Measurements from ENCODE around the gene DNLZ. TPM values are rescaled to one million over a fixed set of nuclear protein-coding genes. Genes with fewer than 3 reads are reported as not detected.

DNLZ gene
- total and polyA plus RNA-seq, 2 of the 4 experiments (the other 2 are of a cell fraction) = 2.0 to 11.4 TPM

DNA sequence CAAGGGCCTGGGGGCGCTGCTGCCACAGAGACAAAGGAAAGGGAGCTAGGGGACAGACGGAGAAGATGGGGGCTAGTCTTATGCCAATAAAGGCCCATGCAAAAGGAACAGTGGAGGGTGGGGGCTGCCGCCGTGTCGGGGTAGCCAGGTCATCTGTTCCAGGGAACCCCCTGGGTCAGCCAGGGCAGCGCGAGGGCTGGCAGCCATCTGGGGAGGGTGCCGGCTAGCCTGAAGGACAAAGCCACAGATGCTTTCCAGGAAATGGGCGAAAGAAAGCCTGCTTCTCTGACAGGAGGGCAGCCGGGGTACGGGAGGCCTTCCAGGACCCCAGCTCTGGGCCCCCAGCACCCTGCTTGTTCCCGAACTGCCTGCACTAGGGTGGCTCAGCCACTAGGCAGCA lies 11.6 kb upstream of the DNLZ start:
- Histone ChIP-seq H3K36me3 (ENCODE audit: control insufficient read depth, insufficient read depth, low read length) (peaks cover 16% of the 10 kb centered on the region), H3K27ac (ENCODE audit: insufficient read depth, low read length) (no peak overlapping the region), H3K18ac (ENCODE audit: low read depth, low read length) (no peak overlapping the region), H2BK120ac (ENCODE audit: low read depth, low read length) (no peak overlapping the region), H3K79me1 (ENCODE audit: low read depth in 1 of 2, low read length in 2 of 2) (no peaks in the 10 kb centered on the region; a peak in 1 of 4 replicates), H3K4me1 (ENCODE audit: control insufficient read depth, insufficient read depth, low read length) (peaks cover 15% of the 10 kb centered on the region), H3K9me1 (ENCODE audit: insufficient read depth, low read length) (peaks cover 9% of the 10 kb centered on the region), H2BK15ac (ENCODE audit: low read depth, low read length) (no peak overlapping the region), H3K27me3 (ENCODE audit: control insufficient read depth, insufficient read depth, low read length) (no peaks in the 10 kb centered on the region), H4K20me1 (ENCODE audit: insufficient read depth, low read length) (no peaks in the 10 kb centered on the region), H2BK5ac (ENCODE audit: low read depth, low read length, poor library complexity, severe bottlenecking) (no peak overlapping the region), H2BK20ac (ENCODE audit: low read depth, low read length) (no peak overlapping the region), H3K4me2 (ENCODE audit: low read depth, low read length) (no peak overlapping the region), H4K91ac (ENCODE audit: insufficient read depth, low read depth, low read length) (no peak overlapping the region), H3K4me3 (ENCODE audit: insufficient read depth, low read depth, low read length) (no peak overlapping the region), H3K56ac (ENCODE audit: extremely low read depth, insufficient read depth, low read length) (no peak overlapping the region), H3K4ac (ENCODE audit: low read depth, low read length) (no peak overlapping the region), H3K14ac (replicated peaks; ENCODE audit: low read depth, low read length) (no peak overlapping the region), H4K8ac (ENCODE audit: low read depth in 2 of 2, low read length in 2 of 2) (no peak overlapping the region), H2AK9ac (replicated peaks; ENCODE audit: low read depth, low read length, poor library complexity) (no peak overlapping the region), H2AFZ (replicated peaks; ENCODE audit: low read length, poor library complexity) (no peak overlapping the region), H4K5ac (ENCODE audit: low read depth, low read length) (no peak overlapping the region), H3K23ac (ENCODE audit: low read depth, low read length) (no peak overlapping the region), H3K9me3 (ENCODE audit: control insufficient read depth, insufficient read depth, low read length) (no peaks in the 10 kb centered on the region), H2AK5ac (ENCODE audit: low read depth, low read length) (no peak overlapping the region), H3K9ac (ENCODE audit: low read depth, low read length) (no peak overlapping the region)
- TF ChIP-seq RFX5 (IDR thresholded peaks at IDR 0.05; ENCODE audit: low read depth, low read length) = no peak
- TF ChIP-seq MAFK (IDR thresholded peaks at IDR 0.05; ENCODE audit: low read depth, low read length) = no peak
- TF ChIP-seq CEBPB (IDR thresholded peaks at IDR 0.05; ENCODE audit: low read depth, low read length) = no peak
- no peak for TF ChIP-seq CHD1 (IDR thresholded peaks at IDR 0.05; ENCODE audit: low read depth, low read length)
- TF ChIP-seq FOS (IDR thresholded peaks at IDR 0.05; ENCODE audit: low read depth, low read length) = no peak
- no peak for TF ChIP-seq RAD21 (IDR thresholded peaks at IDR 0.05; ENCODE audit: low read length)
- no peak for TF ChIP-seq MAZ (IDR thresholded peaks at IDR 0.05; ENCODE audit: borderline replicate concordance, low read depth, low read length)
- TF ChIP-seq, protein P1, sequence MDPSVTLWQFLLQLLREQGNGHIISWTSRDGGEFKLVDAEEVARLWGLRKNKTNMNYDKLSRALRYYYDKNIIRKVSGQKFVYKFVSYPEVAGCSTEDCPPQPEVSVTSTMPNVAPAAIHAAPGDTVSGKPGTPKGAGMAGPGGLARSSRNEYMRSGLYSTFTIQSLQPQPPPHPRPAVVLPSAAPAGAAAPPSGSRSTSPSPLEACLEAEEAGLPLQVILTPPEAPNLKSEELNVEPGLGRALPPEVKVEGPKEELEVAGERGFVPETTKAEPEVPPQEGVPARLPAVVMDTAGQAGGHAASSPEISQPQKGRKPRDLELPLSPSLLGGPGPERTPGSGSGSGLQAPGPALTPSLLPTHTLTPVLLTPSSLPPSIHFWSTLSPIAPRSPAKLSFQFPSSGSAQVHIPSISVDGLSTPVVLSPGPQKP (IDR thresholded peaks at IDR 0.05; ENCODE audit: borderline replicate concordance, low read depth, low read length) = no peak
- dilution Hi-C loops (cut with HindIII; ENCODE audit: low sequenced_read_pairs, unreplicated experiment) = no loop called here
- ChIA-PET POLR2A (ENCODE audit: unreplicated experiment) (no interaction called here), CTCF (interaction anchor here (1.2 kb wide), 1 partner anchor 62 kb away, joined by 4 read pairs; no protein-coding TSS in a partner anchor)
- BruUV-seq (replicated peaks) = no TSS peak
- in situ Hi-C loops (cut with MboI; ENCODE audit: low sequenced_read_pairs) = no loop called here
- ATAC-seq (ENCODE audit: low read depth) (no peak), DNase-seq (no peak)
- WGBS, 2 experiments (ENCODE audit: extremely low coverage in 2 of 2, insufficient read length in 1 of 2) = 93% methylated on average over 8 of the region's 12 CpGs; no CpG with 5 or more reads in 1 of the 2 experiments
- intact Hi-C loops (cut with micrococcal nuclease) = no loop called here
